ENCODE data around the gene ELSPBP1.

- TF ChIP-seq EGR1 (IDR thresholded peaks at IDR 0.05) (no peak), TAF1 (IDR thresholded peaks at IDR 0.05; ENCODE audit: low read depth) (no peak), MAX (IDR thresholded peaks at IDR 0.05) (no peak), RAD21 (IDR thresholded peaks at IDR 0.05; ENCODE audit: low read depth) (no peak), REST (IDR thresholded peaks at IDR 0.05; ENCODE audit: low read depth) (no peak), USF1 (IDR thresholded peaks at IDR 0.05) (no peak)
These were observed 70.1 kb downstream of the ELSPBP1 start for GRCh38 chr19:48064509-48064908.
